Gastroesophageal sphincter (tissue), 4 donors: Measurements from ENCODE around the gene ARSK. TPM values are rescaled to one million over a fixed set of nuclear protein-coding genes. Genes with fewer than 3 reads are reported as not detected.
A peak's percentile ranks its signal among the peaks of the same experiment; 100 is the strongest.

Source experiments
- ATAC-seq: fragments of 150-250 bp; one replicate; pipeline ENCODE4 v1.9.1; 2016; ENCODE audit warnings: mild to moderate bottlenecking, moderate library complexity
- H3K27ac ChIP-seq, 4 donors: fragments of 200-600 bp; sonication (generic) in 3 of 4; 1 replicate in 3 of 4; 2 replicates in 1 of 4; pipeline ENCODE4 v1.5.1; 2016 to 2019
- H3K27me3 ChIP-seq: fragments of 200-600 bp; sonication (generic); one replicate; pipeline ENCODE4 v1.5.1; 2019
- H3K36me3 ChIP-seq, 2 donors: fragments of 200-600 bp; sonication (generic); one replicate each; pipeline ENCODE4 v1.5.1; 2019; ENCODE audit warnings: control low read depth in 1 of 2
- H3K4me1 ChIP-seq, 3 donors: fragments of 200-600 bp; sonication (generic); 1 replicate in 2 of 3; 2 replicates in 1 of 3; pipeline ENCODE4 v1.5.1; 2016 to 2019; ENCODE audit warnings: control low read depth in 2 of 3
- H3K4me3 ChIP-seq, 2 donors: fragments of 200-600 bp; sonication (generic); one replicate each; pipeline ENCODE4 v1.5.1; 2019; ENCODE audit warnings: mild to moderate bottlenecking in 1 of 2, moderate library complexity in 1 of 2
- H3K9me3 ChIP-seq, 3 donors: fragments of 200-600 bp; sonication (generic); one replicate each; pipeline ENCODE4 v1.5.1; 2017 to 2019; ENCODE audit warnings: control low read depth in 2 of 3
- EP300 ChIP-seq: sonication (generic); formaldehyde crosslinking; IDR thresholded peaks from one replicate; pipeline ENCODE4 v1.6.1; 2017; ENCODE audit warnings: antibody characterized with exemption, mild to moderate bottlenecking
- POLR2A ChIP-seq, 2 donors: fragments of 450-650 bp; IDR thresholded peaks; one replicate each; pipeline ENCODE4 v1.6.1; 2017; ENCODE audit warnings: antibody characterized with exemption in 2 of 2, mild to moderate bottlenecking in 2 of 2, moderate library complexity in 1 of 2
- POLR2AphosphoS5 ChIP-seq: sonication (generic); formaldehyde crosslinking; IDR thresholded peaks from one replicate; pipeline ENCODE4 v1.6.1; 2017; ENCODE audit warnings: antibody characterized with exemption
- WGBS, 2 donors: methylation state at CpG; one replicate each; pipeline ENCODE4 v1.1.5; 2018; ENCODE audit warnings: low coverage in 1 of 2; 5-methylcytosine and 5-hydroxymethylcytosine counted together
- total RNA-seq, 4 donors: library from RNA; depleted of rRNA; stranded (reverse); fragments of >200 nt; gene quantifications; one replicate each; pipeline ENCODE4 v1.1.0, GENCODE V29; 2016
- TF ChIP-seq, protein P1 (sequence below), 4 experiments: fragments of 200-600 bp in 2 of 4; fragments of 450-650 bp in 2 of 4; sonication (generic) in 1 of 4; IDR thresholded peaks; one replicate each; pipeline ENCODE4 v1.5.1; 2017 to 2019; ENCODE audit warnings: antibody characterized with exemption in 4 of 4, mild to moderate bottlenecking in 2 of 4, moderate library complexity in 2 of 4

The ARSK gene
- total RNA-seq, 4 donors from 2014 or later = 7.8 to 10.9 (median 8.6) TPM

GRCh38 chr5:95615164-95615467, 60.2 kb downstream of the ARSK start:
- WGBS, 2 donors = 100% methylated on average over 1 of the region's 1 CpG
- Histone ChIP-seq H3K27me3 (peaks cover 19% of the 10 kb centered on the region), H3K9me3 (peaks cover 0 to 15% (median 0%) of the 10 kb centered on the region in 3 donors), H3K4me1 (peaks cover 0 to 10% (median 7%) of the 10 kb centered on the region in 3 donors), H3K4me3 (no peak overlapping the region), H3K36me3 (no peaks in the 10 kb centered on the region), H3K27ac (no peak overlapping the region)
- ATAC-seq = no peak
- TF ChIP-seq, protein P1, sequence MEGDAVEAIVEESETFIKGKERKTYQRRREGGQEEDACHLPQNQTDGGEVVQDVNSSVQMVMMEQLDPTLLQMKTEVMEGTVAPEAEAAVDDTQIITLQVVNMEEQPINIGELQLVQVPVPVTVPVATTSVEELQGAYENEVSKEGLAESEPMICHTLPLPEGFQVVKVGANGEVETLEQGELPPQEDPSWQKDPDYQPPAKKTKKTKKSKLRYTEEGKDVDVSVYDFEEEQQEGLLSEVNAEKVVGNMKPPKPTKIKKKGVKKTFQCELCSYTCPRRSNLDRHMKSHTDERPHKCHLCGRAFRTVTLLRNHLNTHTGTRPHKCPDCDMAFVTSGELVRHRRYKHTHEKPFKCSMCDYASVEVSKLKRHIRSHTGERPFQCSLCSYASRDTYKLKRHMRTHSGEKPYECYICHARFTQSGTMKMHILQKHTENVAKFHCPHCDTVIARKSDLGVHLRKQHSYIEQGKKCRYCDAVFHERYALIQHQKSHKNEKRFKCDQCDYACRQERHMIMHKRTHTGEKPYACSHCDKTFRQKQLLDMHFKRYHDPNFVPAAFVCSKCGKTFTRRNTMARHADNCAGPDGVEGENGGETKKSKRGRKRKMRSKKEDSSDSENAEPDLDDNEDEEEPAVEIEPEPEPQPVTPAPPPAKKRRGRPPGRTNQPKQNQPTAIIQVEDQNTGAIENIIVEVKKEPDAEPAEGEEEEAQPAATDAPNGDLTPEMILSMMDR (IDR thresholded peaks at IDR 0.05) = no peak
- TF ChIP-seq POLR2A (IDR thresholded peaks at IDR 0.05) (no peak), POLR2AphosphoS5 (no peak), EP300 (no peak)

- Histone ChIP-seq H3K36me3 (no peaks in the 10 kb centered on the region), H3K27ac (no peak overlapping the region), H3K4me3 (no peak overlapping the region), H3K27me3 (peaks cover 34% of the 10 kb centered on the region), H3K9me3 (peaks cover 0 to 15% (median 0%) of the 10 kb centered on the region in 3 donors), H3K4me1 (peaks cover 0 to 25% (median 18%) of the 10 kb centered on the region in 3 donors)
- 88 to 92% methylated on average over 2 to 5 of the region's 5 CpGs for WGBS, 2 donors
- ATAC-seq = no peak
- TF ChIP-seq, protein P1 (IDR thresholded peaks at IDR 0.05) = no peak
- no peak for TF ChIP-seq POLR2AphosphoS5
- TF ChIP-seq EP300 = no peak
- no peak for TF ChIP-seq POLR2A (IDR thresholded peaks at IDR 0.05)
These were observed 62.2 kb downstream of the ARSK start for GRCh38 chr5:95617057-95617456.

DNA sequence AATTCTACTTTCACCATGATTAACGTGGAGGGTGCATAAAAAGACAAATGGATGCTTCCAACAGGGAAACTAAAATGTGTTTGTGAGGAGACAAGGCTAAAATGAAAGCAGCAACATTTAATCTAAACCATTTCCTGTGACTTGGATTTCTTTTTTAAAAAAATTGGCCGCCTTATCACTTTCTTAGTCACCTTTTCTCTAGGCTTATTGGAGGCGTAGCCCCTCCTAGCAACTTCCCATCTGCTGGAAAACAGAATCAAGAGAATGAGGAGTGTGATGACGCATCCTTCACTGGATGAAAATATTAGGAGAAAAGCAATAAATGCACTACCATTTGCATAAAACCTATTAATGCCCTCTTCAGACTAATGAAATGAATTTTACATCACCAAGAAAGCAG, 64.2 kb downstream of the ARSK start:
- peaks cover 0 to 25% (median 18%) of the 10 kb centered on the region in 3 donors for H3K4me1 ChIP-seq
- WGBS, 2 donors = 71 to 91% methylated on average over 3 to 4 of the region's 4 CpGs
- H3K36me3 ChIP-seq = no peaks in the 10 kb centered on the region
- no peak overlapping the region for H3K27ac ChIP-seq
- TF ChIP-seq POLR2AphosphoS5 = no peak
- TF ChIP-seq, protein P1 (IDR thresholded peaks at IDR 0.05) = no peak
- TF ChIP-seq POLR2A (IDR thresholded peaks at IDR 0.05) = no peak
- TF ChIP-seq EP300 = no peak
- H3K4me3 ChIP-seq = no peak overlapping the region
- no peaks in the 10 kb centered on the region for H3K9me3 ChIP-seq
- ATAC-seq = no peak
- peaks cover 34% of the 10 kb centered on the region for H3K27me3 ChIP-seq

GRCh38 chr5:95619514-95620029, 64.7 kb downstream of the ARSK start:
- no peak for ATAC-seq
- H3K27me3 ChIP-seq = peaks cover 34% of the 10 kb centered on the region
- no peaks in the 10 kb centered on the region for H3K9me3 ChIP-seq
- no peak for TF ChIP-seq EP300
- no peak for TF ChIP-seq POLR2A (IDR thresholded peaks at IDR 0.05)
- TF ChIP-seq POLR2AphosphoS5 = no peak
- WGBS, 2 donors = 10 to 18% methylated on average over 10 of the region's 19 CpGs
- H3K4me3 ChIP-seq = peak overlapping the region; percentile 39 to 60
- H3K4me1 ChIP-seq = peaks cover 0 to 25% (median 18%) of the 10 kb centered on the region in 3 donors
- no peaks in the 10 kb centered on the region for H3K36me3 ChIP-seq
- H3K27ac ChIP-seq = no peak overlapping the region

GRCh38 chr5:95620030-95620869, 65.3 kb downstream of the ARSK start, which contains the start of gene GPR150:
TSS of gene GPR150 (plus strand) at chr5:95620087. CDS start at chr5:95620276, 189 bp downstream.
- peaks cover 0 to 25% (median 18%) of the 10 kb centered on the region in 3 donors for H3K4me1 ChIP-seq
- TF ChIP-seq EP300 (no peak), POLR2AphosphoS5 (no peak), POLR2A (IDR thresholded peaks at IDR 0.05) (no peak)
- TF ChIP-seq, protein P1 (IDR thresholded peaks at IDR 0.05) = peak in 1 of 4 experiments; percentile 9
- no peaks in the 10 kb centered on the region for H3K9me3 ChIP-seq
- H3K27me3 ChIP-seq = peaks cover 34% of the 10 kb centered on the region
- no peaks in the 10 kb centered on the region for H3K36me3 ChIP-seq
- H3K4me3 ChIP-seq = peak within 1 kb of the TSS; percentile 39 to 60
- WGBS, 2 donors = 2 to 8% methylated on average over 7 to 15 of the region's 85 CpGs
- peak within 1 kb of the TSS in 1 of 4 donors; percentile 65 for H3K27ac ChIP-seq
- peak; percentile 76 for ATAC-seq
